Fibroblast of peridontal ligament (primary cell): ENCODE measurements around the gene RSL1D1.
"Not testable (repeated sequence)": the region's sequence is repeated elsewhere in the genome, so short reads cannot be mapped to it uniquely, and the experiment has no call there.

ENCODE experiments used
- DNase-seq: peaks from one replicate; pipeline ENCODE4 v3.0.0-alpha.2; 2010; ENCODE audit errors: extremely low read depth

The RSL1D1 gene

DNA sequence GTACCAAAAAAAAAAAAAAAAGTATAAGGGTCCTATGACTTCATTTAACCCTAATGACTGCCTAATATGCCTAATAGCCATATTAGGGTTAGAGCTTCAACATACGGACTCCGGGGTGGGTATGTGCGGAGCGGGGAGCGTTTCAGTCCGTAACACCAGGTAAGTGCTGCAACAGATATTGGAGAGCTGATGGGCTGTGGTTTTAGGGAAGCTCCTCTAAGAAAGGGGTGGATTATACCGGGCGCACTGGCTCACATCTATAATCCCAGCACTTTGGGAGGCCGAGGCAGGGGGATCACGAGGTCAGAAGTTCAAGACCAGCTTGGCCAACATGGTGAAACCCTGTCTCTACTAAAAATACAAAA, 52.3 kb downstream of the RSL1D1 start:
- no peak for DNase-seq

DNA sequence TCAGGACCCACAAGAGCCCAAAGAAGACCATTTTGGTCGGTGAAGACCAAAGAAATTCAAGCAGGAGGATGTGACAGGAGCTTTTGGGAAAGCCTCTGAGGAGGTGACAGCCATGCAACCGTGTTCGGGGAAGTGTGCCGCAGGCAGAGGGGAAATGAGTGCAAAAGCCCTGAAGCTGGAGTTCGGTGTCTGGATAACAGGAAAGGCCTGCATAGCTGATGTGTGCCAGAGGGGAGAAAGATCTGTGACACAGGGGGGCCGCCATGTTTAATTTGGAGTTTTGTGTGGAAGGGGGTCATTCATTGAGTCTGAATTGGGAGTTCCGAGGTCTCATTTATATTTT, 53.4 kb downstream of the RSL1D1 start:
- no peak for DNase-seq

DNA sequence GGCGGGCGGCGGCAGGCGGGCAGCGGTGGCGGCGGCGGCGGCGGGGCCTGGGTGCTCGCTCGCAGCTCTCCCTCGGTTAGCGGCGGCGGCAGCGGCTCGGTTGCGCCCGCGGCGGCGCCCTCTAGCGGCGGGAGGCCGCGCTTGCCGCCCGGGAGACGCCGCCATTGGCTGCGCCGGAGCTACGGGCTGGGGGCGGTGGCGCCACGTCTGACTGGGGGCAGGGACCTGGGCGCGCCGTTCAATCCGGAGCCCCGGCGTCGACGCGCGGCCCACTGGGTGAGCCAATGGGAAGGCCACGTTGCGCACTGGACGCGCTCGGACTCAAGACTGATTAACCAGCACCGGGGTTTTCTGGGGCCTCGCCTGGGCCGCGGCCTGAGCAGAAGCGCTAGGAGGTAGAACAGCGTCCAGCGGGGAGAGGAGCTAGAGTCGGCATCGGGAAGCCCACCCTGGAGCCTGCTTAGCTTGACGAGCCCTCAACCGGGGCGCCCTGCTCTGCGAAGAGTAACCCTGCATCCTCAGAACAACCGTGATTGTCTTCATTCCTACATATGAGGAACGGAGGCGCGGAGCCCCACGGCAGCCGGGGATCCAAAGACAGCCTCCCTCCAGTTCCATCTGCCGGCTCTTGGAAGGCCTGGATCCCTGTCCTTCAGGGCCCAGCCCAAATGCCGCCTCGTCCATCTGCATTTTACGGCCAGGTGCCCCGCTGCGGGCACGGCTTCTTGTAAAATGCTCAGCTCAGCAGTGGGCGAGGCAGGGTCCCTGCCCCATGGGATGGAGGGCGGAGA, 54.0 kb downstream of the RSL1D1 start, which contains the start of gene ZC3H7A:
ZC3H7A (minus strand) TSS at position 93 of the 791 bp plus-strand sequence. CDS start 14,904 bp downstream, outside the sequence.
- peak; percentile 95 for DNase-seq

DNA sequence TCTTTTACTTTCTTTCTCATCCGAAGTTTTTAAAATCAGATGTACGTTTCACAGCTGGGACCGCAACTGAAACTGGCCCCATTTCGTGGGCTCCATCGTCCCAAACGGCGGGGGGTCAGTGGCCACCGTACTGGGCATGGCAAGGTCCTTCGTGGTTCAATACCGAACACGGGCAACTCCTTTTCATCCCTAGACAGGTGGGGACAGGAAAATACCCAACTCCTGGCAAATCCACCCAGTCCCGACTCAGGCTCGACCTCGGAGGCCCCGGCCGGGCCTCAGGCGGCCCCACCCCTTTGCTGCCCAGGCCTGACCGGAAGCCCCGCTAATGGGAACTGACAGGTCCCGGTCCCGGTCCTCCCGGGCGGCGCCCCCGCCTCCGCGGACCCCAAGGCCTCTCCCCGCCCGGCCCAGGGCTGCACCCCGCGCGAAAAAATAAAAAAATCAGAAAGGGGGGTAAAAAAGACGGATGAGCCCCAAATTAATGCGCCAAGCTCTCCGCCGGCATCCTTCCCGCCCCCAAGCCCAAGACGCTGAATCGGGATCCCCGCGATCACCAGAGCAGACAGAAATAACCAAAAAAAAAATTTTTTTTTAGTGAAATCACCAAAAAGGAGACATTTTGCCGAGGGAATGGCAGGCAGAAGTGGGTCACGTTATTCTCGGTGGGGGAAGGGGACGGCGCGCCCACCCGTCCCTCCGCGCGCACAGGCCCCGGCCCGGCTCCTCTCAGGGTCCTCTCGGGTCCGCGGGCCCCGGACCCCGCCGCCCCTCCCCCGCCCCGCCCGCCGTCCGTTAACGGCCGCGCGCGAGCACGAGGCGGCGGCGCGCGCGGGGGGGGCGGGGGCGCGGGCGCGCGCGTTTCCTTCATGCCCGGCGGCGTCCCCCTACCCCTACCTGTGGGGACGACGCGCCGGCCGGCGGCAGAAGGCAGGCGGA, 54.8 kb downstream of the RSL1D1 start:
- no peak for DNase-seq

DNA sequence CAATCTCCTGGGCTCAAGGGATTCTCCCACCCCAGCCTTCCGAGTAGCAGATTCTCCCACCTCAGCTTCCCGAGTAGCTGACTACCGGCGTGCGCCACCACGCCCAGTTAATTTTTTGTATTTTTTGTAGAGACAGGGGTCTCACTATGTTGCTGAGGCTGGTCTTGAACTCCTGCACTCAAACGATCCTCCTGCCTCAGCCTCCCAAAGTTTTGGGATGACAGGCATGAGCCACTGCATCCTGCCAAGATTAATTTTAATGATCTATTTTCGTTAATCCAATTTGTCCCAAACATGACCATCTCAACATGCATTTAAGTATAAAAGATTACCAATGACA, 55.5 kb downstream of the RSL1D1 start:
- no peak for DNase-seq

DNA sequence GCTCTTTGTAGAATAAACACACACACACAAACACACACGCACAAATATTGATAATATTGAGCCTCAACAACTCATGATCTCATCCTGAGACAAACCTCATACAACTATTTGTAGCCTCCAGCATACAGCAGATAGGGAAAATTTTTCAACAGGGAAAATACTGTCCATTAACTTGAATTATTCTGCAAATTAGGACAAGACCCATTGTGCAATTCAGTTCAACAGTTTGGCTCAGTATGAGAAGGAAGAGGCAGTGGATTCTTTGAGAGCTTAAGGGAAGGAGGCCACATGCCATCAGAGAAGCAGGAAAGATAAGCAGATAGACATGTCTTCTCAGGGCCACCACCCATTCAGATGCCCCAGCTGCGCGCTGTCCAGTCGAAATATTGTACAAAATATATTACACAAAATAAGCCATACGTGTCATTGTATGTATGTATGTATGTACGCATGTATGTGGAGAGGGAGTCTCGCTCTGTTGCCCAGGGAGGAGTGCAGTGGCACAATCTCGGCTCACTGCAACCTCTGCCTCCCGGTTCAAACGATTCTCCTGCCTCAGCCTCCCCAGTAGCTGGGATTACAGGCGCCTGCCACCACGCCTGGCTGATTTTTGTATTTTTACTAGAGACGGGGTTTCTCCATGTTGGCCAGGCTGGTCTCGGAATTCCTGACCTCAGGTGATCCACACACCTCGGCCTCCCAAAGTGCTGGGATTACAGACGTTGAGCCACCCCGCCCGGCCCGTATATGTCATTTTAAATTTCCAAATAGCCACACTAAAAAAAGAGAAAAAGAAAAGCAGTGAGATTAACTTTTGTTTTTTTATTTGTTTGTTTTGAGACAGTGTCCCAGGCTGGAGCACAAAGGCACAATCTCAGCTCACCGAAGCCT, 56.1 kb downstream of the RSL1D1 start:
- no peak for DNase-seq

DNA sequence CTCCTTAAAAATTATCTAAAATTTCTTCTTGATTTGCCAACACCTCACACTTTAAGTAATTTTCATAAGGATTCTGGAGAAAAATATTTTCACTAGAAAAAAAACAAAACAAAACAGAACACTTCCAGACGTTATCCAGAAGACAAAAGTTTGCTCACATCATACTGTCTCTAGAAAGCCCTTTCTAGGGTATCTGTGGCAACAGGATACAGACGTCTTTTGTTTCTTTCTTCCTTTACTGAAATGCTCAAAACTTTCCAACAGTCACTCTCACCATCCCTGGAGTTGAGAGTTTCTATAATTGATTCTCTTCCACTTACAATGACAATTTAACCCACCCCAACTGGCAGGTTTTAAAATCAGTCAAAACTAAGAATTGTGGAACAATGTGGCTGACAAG, 56.9 kb downstream of the RSL1D1 start:
- DNase-seq: no peak

DNA sequence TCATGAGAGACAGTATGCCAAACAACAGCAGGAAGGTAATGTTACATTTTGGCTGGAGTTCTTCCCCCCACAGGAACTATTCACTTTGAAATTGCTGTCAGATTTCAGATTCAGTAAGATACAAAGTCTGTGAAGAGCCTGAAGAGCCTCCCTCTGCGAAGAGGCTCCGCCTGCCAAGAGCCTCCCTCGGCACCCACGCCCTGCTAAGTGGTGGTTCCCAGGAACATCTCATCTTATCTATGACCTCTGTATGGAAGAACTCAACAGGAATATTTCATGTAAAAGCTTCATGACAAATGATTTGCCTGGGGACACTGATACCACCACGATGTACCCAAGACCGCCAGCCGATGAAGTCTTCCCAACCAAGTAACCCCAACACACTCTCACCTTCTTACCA, 57.5 kb downstream of the RSL1D1 start:
- DNase-seq: peak; percentile 41

DNA sequence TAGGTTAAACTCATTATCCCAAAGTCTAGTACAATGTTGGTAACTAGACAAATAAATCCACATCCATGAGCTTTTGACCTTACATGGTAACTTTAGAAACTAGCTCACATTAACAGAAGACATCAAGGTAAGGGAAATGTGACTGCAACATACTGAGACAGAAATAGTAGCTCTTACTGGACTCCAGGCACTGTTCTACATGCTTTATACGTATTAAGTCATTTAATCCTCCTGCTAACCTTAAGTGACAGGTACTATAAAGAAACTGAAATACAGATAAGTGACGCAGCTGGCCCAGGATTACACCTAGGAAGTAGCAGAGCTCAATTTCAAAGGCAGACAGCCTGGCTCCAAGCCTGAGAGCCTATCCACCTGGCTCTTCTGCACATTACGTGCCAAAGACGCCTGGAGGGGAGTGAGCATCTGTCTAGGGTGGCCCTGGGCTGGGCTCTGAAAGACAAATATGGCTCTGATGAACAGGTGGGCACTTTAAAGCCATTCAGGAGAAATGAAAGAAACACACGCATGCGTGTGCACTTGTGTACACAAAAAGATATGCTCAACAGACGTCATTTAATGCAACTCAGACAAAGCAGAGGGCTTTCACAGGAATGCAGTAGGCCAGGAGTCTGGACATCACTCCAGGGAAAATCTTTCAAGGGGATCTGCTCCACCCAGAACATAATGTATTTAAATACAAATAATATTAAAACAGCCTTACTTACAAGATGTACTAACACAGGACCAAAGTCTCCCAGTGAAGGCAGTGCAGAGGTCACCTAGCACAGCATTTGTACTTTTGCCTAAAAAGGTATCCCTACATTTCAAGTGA, 58.7 kb downstream of the RSL1D1 start:
- DNase-seq: no peak

DNA sequence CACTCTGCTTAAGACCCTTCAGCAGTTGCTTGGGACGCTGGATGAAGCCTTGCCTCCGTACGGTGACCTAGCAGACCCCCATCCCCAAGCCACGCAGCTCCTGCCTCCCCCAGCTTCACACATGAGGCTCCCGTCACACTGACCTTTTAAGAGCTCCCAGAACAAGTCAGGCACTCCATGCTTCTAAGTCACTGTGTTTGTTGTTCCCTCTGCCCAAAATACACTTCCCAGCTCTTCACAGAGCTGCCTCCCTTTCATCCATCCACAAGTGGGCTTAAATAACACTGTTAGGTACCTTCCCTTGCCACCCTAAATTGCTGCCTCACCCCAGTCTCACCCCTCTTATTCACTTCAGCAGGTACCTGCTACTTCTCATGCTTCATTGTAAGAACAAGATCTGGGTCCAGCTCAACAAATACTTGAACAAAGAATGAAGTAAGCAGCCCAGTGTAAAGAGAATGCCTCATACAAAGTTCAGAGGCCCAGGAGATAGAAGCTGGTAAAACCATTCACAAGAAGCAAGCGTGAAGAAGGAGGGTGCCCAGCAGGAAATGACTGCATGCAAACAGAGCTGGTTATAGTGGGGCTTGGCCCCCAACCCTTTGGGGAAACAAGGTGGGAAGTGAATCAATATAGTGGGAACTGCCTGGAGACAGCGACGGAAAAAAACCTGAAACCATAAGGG, 60.1 kb downstream of the RSL1D1 start:
- DNase-seq: no peak

DNA sequence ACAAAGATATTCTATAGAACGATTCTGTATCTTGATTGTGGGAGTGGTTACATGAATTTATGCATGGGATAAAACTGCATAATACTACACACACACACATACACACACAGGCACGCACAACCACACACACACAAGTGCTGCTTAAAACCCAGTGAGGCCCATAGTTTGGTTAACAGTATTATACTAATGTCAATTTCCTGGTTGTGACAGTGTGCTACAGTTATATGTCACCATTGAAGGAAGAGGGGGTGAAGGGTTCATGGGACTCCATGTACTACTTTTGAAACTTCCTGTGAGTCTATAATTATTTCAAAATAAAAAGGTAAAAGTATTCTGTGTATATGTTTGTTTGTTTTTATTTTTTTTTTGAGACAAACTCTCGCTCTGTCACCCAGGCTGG, 62.4 kb downstream of the RSL1D1 start:
- DNase-seq: no peak

DNA sequence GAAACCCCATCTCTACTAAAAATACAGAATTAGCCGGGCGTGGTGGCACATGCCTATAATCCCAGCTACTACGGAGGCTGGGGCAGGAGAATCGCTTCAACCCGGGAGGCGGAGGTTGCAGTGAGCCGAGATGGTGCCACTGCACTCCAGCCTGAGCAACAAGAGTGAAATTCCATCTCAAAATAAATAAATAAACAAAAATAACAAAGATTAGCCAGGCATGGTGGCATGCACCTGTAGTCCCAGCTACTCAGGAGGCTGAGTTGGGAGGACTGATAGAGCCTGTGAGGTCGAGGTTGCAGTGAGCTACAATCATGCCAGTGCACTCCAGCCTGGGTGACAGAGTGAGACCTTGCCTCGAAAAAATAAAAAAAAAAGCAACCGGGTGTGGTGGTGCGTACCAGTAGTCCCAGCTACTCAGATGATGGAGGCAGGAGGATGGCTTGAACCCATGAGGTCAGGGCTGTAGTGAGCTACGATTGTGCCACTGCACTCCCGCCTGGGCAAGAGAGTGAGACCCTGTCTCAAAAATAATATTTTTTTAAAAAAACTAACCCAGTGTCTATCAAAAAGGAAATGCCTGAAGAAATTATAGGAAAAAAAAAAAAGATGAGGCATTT, 66.3 kb downstream of the RSL1D1 start:
- not testable (repeated sequence) for DNase-seq

DNA sequence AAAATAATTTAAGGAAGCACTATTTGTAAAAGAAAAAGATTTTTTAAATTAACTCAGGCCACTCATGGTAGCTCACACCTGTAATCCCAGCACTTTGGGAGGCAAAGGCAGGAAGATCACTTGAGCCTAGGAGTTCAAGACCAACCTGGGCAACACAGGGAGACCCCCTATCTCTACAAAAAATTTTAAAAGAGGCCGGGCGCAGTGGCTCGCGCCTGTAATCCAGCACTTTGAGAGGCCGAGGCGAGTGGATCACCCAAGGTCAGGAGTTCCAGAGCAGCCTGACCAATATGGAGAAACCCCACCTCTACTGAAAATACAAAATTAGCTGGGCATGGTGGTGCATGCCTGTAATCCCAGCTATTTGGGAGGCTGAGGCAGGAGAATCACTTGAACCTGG, 67.0 kb downstream of the RSL1D1 start:
- DNase-seq: not testable (repeated sequence)

DNA sequence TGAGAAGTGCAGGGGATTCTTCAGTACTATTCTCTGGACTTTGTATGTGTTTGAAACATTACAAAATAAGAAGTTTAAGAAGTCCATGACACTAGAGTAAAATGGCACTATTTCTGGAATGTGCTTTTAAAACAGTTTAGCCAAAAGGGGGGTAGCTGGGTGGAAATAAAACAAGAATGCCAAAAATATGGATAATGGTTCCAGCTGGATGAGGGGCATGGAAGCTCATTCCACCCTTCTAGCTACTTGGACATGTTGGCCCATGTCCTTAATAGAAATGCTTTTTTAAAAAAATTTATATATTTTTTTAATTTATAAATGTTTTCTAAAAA, 67.3 kb downstream of the RSL1D1 start:
- DNase-seq: peak; percentile 43
